Activated naive CD8-positive, alpha-beta T cell treated with anti-CD3 and anti-CD28 coated beads, Interleukin-2, amount 50 U/mL, for 24 hours (primary cell): ENCODE measurements around the gene ESYT2.

Experiments
- ATAC-seq: fragments of 150-1000 bp; cut with Tn5 transposase; one replicate; pipeline ENCODE4 v1.10.0; 2021
- DNase-seq: peaks from one replicate; pipeline ENCODE4 v3.0.0; 2021
- H3K27ac Mint-ChIP-seq: one replicate; pipeline ENCODE4 v1.8.0; 2021; ENCODE audit warnings: mild to moderate bottlenecking, mixed read lengths
- H3K27me3 Mint-ChIP-seq: one replicate; pipeline ENCODE4 v1.8.0; 2021; ENCODE audit warnings: mixed read lengths
- H3K36me3 Mint-ChIP-seq: one replicate; pipeline ENCODE4 v1.8.0; 2021; ENCODE audit warnings: low read depth, mixed read lengths
- H3K4me1 Mint-ChIP-seq: one replicate; pipeline ENCODE4 v1.8.0; 2021; ENCODE audit warnings: mixed read lengths
- H3K4me3 Mint-ChIP-seq: one replicate; pipeline ENCODE4 v1.8.0; 2021; ENCODE audit warnings: mild to moderate bottlenecking, moderate library complexity, mixed read lengths
- H3K9me3 Mint-ChIP-seq: one replicate; pipeline ENCODE4 v1.8.0; 2021; ENCODE audit warnings: mixed read lengths

Gene ESYT2

DNA sequence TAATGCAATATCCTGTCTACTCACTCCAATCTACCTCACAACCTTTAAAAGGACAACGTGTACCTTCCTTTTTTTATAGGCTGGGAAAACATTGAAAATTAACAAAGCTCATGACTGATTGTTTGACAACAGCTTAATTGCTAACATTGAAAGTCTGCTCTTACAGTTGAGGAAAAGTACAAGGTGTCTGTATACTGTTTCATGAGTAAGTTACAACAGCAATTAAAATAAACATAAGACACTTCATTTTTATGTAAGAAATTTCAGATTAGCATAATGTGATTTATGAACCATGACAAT lies 96.1 kb downstream of the ESYT2 start:
- H3K9me3 Mint-ChIP-seq = no peaks in the 10 kb centered on the region
- DNase-seq (no peak), ATAC-seq (no peak)
- peaks cover 2% of the 10 kb centered on the region for H3K4me1 Mint-ChIP-seq
- no peak overlapping the region for H3K27ac Mint-ChIP-seq
- H3K27me3 Mint-ChIP-seq = no peaks in the 10 kb centered on the region
- H3K36me3 Mint-ChIP-seq = peaks cover 45% of the 10 kb centered on the region
- H3K4me3 Mint-ChIP-seq = no peak overlapping the region

GRCh38 chr7:158732494-158733219 lies 96.7 kb downstream of the ESYT2 start:
- DNase-seq (no peak), ATAC-seq (no peak)
- no peaks in the 10 kb centered on the region for H3K9me3 Mint-ChIP-seq
- H3K36me3 Mint-ChIP-seq = peaks cover 44% of the 10 kb centered on the region
- no peak overlapping the region for H3K4me3 Mint-ChIP-seq
- H3K4me1 Mint-ChIP-seq = peaks cover 2% of the 10 kb centered on the region
- H3K27me3 Mint-ChIP-seq = no peaks in the 10 kb centered on the region
- H3K27ac Mint-ChIP-seq = no peak overlapping the region

GRCh38 chr7:158731761-158732160 lies 97.5 kb downstream of the ESYT2 start:
- no peaks in the 10 kb centered on the region for H3K9me3 Mint-ChIP-seq
- ATAC-seq = no peak
- H3K4me3 Mint-ChIP-seq = no peak overlapping the region
- H3K4me1 Mint-ChIP-seq = peaks cover 2% of the 10 kb centered on the region
- H3K27ac Mint-ChIP-seq = peak overlapping the region; percentile 18
- H3K36me3 Mint-ChIP-seq = peaks cover 37% of the 10 kb centered on the region
- no peaks in the 10 kb centered on the region for H3K27me3 Mint-ChIP-seq
- DNase-seq = no peak

DNA sequence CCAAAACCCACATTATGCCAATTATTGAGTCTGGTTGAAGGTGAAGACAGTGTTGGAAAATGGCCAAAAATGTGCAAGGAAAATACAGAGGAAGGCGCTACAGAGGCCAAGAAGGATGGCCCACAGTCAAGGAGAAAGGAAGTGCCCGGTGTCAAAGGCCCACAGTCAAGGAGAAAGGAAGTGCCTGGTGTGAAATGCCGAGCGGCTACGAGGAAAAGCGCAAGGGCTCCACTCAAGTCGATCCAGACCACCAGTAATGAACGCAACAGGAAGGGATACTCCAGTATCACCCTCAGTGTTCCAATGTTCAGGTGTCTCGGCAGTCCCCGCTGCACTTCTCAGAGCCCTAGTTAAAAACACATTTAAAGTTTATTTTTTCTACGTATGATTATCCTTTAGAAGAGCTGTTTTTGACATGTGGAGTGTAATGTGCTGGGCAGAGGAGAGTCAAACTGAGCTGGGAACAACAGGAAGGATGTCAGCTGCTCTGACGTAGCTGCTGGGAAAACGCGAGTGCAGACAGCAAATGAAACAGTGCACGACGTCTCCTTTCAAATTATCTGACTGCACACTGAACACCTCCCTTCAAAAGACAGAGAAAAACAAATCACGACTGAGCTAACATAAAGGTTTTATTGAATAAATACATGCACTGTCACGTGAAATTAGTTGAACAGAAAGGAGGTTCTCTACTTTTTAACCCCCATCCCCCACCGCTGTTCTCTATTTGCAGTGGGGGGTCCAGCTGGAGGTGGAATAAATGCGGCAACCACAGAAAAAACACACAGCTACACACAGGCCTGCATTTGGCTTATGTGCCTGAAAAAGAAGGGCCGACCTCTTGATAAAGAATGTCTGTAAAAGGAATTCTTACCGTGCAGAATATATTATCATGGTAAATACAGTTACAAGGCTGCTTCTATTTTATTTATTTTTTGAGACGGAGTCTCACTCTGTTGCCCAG lies 98.6 kb downstream of the ESYT2 start:
- Mint-ChIP-seq H3K27ac (peak overlapping the region; percentile 10), H3K36me3 (peaks cover 31% of the 10 kb centered on the region), H3K9me3 (no peaks in the 10 kb centered on the region), H3K4me1 (peaks cover 2% of the 10 kb centered on the region), H3K4me3 (no peak overlapping the region), H3K27me3 (no peaks in the 10 kb centered on the region)
- DNase-seq = no peak
- no peak for ATAC-seq

DNA sequence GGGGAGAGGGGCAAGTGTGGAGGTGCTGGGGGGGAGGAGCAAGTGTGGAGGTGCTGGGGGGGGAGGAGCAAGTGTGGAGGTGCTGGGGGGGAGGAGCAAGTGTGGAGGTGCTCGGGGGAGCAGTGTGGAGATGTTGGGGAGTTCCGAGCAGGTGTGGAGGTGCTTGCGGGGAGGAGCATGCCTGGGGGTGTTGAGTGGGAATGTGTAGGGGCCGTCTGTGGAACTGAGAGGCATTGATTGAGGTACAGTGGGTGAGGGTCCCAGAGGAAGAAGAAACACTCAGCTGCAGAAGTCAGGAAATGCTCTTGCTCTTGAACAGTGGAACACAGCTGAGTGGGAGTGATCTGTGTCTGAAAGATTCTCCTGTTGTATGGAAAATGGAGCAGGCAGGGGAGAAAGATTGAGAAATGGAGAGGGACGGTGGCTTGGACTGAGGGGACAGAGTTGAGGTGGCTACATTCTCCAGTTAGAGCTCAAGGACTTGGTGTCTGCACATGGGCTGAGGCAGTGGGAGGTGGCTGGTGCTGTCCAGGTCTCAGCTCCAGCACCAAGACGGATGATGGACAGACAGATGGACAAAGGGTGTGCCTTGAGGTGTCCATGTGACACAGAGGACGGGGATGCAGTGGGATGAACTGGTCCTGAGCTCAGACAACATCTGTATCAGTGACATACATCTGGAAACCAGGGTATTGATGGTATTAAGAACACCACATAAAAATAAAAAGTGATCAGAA lies 99.5 kb downstream of the ESYT2 start:
- no peak for DNase-seq
- ATAC-seq = no peak
- Mint-ChIP-seq H3K4me3 (no peak overlapping the region), H3K4me1 (no peaks in the 10 kb centered on the region), H3K27me3 (no peaks in the 10 kb centered on the region), H3K36me3 (peaks cover 22% of the 10 kb centered on the region), H3K27ac (peak overlapping the region; percentile 10), H3K9me3 (no peaks in the 10 kb centered on the region)

DNA sequence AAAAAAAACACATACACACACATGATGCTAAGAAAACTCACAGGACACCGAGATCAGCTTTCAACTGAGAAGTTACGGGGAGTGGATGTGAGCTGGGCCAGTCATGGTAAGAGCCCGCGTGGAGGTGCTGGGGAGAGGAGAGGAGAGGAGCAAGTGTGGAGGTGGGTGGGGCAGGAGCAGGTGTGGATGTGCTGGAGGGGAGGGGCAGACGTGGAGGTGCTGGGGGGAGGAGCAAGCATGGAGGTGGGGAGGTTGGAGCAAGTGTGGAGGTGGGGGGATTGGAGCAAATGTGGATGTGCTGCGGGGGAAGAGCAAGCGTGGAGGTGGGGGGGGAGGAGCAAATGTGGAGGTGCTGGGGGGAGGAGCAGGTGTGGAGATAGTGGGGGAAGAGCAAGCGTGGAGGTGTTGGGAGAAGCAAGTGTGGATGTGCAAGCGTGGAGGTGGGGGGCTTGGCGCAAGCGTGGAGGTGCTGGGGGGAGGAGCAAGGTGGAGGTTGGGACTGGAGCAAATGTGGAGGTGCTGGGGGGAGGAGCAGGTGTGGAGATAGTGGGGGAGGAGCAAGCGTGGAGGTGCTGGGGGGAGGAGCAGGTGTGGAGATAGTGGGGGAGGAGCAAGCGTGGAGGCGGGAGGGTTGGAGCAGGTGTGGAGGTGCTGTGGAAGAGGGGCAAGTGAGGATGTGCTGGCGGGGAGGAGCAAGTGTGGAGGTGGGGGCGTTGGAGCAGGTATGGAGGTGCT lies 100.2 kb downstream of the ESYT2 start:
- Mint-ChIP-seq H3K9me3 (no peaks in the 10 kb centered on the region), H3K27me3 (no peaks in the 10 kb centered on the region), H3K4me3 (no peak overlapping the region), H3K27ac (no peak overlapping the region), H3K4me1 (no peaks in the 10 kb centered on the region), H3K36me3 (peaks cover 20% of the 10 kb centered on the region)
- ATAC-seq (no peak), DNase-seq (no peak)

DNA sequence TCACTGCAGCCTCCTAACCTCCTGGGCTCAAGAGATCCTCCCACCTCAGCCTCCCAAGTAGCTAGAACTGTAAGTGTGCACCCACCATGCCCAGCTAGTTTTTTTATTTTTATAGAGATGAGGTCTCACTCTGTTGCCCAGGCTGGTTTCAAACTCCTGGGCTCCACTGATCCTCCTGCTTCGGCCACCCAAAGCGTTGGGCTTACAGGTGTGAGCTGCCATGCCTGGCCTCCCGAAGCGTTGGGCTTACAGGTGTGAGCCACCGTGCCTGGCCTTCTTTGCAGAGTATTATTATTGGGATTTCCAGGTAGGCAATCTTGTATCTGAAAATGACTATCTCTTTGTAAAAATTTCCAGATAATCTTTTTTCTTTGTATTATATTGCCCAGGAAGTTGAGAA lies 101.6 kb downstream of the ESYT2 start:
- Mint-ChIP-seq H3K27ac (no peak overlapping the region), H3K4me1 (no peaks in the 10 kb centered on the region), H3K4me3 (no peak overlapping the region), H3K27me3 (no peaks in the 10 kb centered on the region), H3K36me3 (peaks cover 18% of the 10 kb centered on the region), H3K9me3 (no peaks in the 10 kb centered on the region)
- ATAC-seq = no peak
- DNase-seq = no peak

- Mint-ChIP-seq H3K27ac (no peak overlapping the region), H3K4me3 (no peak overlapping the region), H3K9me3 (no peaks in the 10 kb centered on the region), H3K4me1 (no peaks in the 10 kb centered on the region), H3K27me3 (no peaks in the 10 kb centered on the region), H3K36me3 (peaks cover 11% of the 10 kb centered on the region)
- DNase-seq = no peak
- ATAC-seq = no peak
Observed at GRCh38 chr7:158726277-158726807, 103.0 kb downstream of the ESYT2 start.

GRCh38 chr7:158725506-158725800 lies 103.9 kb downstream of the ESYT2 start:
- Mint-ChIP-seq H3K27ac (no peak overlapping the region), H3K36me3 (peaks cover 8% of the 10 kb centered on the region), H3K9me3 (no peaks in the 10 kb centered on the region), H3K4me1 (no peaks in the 10 kb centered on the region), H3K27me3 (no peaks in the 10 kb centered on the region), H3K4me3 (no peak overlapping the region)
- DNase-seq = no peak
- ATAC-seq = no peak

GRCh38 chr7:158724658-158725505 lies 104.4 kb downstream of the ESYT2 start:
- Mint-ChIP-seq H3K4me1 (no peaks in the 10 kb centered on the region), H3K9me3 (no peaks in the 10 kb centered on the region), H3K4me3 (no peak overlapping the region), H3K27ac (no peak overlapping the region), H3K27me3 (no peaks in the 10 kb centered on the region), H3K36me3 (peaks cover 4% of the 10 kb centered on the region)
- no peak for DNase-seq
- no peak for ATAC-seq

DNA sequence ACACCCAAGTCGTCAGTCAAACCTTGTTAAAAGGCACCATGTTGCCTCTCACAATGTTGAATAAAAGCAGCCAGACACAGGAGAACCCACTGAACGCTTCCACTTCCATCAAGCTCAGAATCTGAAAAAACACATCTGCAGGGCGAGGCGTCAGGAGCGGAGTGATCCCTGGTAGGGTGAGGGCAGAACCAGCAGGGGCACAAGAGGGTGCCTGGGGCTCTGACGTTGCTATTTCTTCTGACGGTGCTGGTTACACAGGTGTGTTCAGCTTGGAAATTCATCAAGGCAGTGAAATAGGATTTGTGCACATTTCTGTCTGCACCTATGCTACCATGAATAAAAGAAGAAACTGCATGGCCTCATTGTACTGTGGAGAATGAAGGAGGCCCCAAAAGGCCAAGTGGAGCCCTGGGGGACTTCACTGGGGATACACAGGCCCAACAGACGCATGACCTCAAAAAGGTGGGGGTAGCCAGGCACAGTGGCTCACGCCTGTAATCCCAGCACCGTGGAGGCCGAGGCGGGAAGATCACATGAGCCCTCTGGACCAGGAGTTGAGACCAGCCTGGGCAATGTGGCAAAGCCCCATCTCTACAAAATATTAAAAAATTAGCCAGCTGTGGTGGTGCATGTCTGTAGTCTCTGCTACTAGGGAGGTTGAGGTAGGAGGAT lies 105.5 kb downstream of the ESYT2 start:
- no peak overlapping the region for H3K4me3 Mint-ChIP-seq
- ATAC-seq (no peak), DNase-seq (no peak)
- no peaks in the 10 kb centered on the region for H3K4me1 Mint-ChIP-seq
- no peaks in the 10 kb centered on the region for H3K9me3 Mint-ChIP-seq
- H3K36me3 Mint-ChIP-seq = peaks cover 1% of the 10 kb centered on the region
- H3K27ac Mint-ChIP-seq = no peak overlapping the region
- H3K27me3 Mint-ChIP-seq = no peaks in the 10 kb centered on the region

- Mint-ChIP-seq H3K36me3 (no peaks in the 10 kb centered on the region), H3K27ac (no peak overlapping the region), H3K4me1 (no peaks in the 10 kb centered on the region), H3K4me3 (no peak overlapping the region), H3K9me3 (no peaks in the 10 kb centered on the region), H3K27me3 (no peaks in the 10 kb centered on the region)
- no peak for ATAC-seq
- DNase-seq = no peak
Observed at GRCh38 chr7:158723266-158723665, 106.0 kb downstream of the ESYT2 start.

GRCh38 chr7:158722574-158723237 lies 106.6 kb downstream of the ESYT2 start:
- DNase-seq = no peak
- H3K27ac Mint-ChIP-seq = no peak overlapping the region
- no peak overlapping the region for H3K4me3 Mint-ChIP-seq
- no peaks in the 10 kb centered on the region for H3K9me3 Mint-ChIP-seq
- H3K36me3 Mint-ChIP-seq = no peaks in the 10 kb centered on the region
- H3K27me3 Mint-ChIP-seq = peaks cover 2% of the 10 kb centered on the region
- H3K4me1 Mint-ChIP-seq = no peaks in the 10 kb centered on the region
- ATAC-seq = peak; percentile 40
